OCI-LY7 (cell line): ENCODE results near the gene ADRA1B.

Source experiments
- EZH2phosphoT487 ChIP-seq: fragments of 200-600 bp; sonication (generic); IDR thresholded peaks from 2 replicates; pipeline ENCODE4 v1.6.1; 2018; ENCODE audit warnings: low read depth, borderline replicate concordance, mild to moderate bottlenecking, mixed run types, antibody characterized with exemption, low read length, moderate library complexity, mixed read lengths
- TF ChIP-seq, protein P1 (sequence below): fragments of 200-600 bp; sonication (generic); conservative IDR thresholded peaks from 2 replicates; pipeline ENCODE4 v1.5.1; 2014; ENCODE audit warnings: mild to moderate bottlenecking, antibody characterized with exemption, low read length, moderate library complexity, mixed read lengths

DNA sequence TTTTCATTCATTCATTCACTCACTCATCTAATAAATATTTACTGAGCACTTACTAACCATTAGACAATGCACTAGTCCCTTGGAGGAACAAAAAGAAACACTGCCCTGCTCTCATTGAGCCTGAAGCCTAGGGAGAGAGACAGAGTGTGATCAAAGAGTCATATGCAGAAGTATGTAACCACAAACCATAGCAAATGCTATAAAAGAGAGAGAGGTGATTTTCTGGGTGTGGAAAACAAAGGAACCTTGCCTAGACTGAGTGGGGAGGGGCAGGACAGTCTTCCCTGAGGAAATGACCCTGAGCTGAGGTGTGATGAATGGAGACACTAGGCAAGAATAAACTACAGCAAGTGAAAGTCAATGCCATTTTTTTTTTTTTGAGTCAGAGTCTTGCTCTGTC lies 10.8 kb upstream of the ADRA1B start:
- TF ChIP-seq, protein P1, sequence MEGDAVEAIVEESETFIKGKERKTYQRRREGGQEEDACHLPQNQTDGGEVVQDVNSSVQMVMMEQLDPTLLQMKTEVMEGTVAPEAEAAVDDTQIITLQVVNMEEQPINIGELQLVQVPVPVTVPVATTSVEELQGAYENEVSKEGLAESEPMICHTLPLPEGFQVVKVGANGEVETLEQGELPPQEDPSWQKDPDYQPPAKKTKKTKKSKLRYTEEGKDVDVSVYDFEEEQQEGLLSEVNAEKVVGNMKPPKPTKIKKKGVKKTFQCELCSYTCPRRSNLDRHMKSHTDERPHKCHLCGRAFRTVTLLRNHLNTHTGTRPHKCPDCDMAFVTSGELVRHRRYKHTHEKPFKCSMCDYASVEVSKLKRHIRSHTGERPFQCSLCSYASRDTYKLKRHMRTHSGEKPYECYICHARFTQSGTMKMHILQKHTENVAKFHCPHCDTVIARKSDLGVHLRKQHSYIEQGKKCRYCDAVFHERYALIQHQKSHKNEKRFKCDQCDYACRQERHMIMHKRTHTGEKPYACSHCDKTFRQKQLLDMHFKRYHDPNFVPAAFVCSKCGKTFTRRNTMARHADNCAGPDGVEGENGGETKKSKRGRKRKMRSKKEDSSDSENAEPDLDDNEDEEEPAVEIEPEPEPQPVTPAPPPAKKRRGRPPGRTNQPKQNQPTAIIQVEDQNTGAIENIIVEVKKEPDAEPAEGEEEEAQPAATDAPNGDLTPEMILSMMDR = no peak
- TF ChIP-seq EZH2phosphoT487 = no peak
